Measurements from ENCODE around the gene PADI3. TPM values are rescaled to one million over a fixed set of nuclear protein-coding genes. Genes with fewer than 3 reads are reported as not detected.

Gene PADI3
- total and polyA plus RNA-seq, 4 donors: 0.13 TPM; not detected in 3

DNA sequence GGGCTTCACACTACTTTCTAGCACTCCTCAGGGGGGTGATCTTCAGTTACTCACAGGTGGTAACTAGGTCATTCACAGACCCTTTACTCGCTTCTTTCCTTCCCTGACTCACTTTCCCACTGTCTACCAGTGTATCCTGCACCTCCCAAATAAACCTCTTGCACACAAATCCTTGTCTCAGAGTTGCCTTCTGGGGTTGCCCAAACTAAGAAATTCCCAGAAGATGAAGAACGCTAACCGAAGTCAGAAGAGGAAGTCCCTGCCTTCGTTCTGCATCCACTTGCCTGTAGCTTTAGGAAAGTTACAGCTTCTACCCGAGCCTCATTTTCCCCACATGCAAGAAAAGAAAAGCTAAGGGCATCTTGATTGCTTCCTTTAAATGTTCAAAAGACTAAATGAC is 47.2 kb downstream of the PADI3 start:
- WGBS, 2 donors: 63 to 76% methylated on average over 5 of the region's 5 CpGs

DNA sequence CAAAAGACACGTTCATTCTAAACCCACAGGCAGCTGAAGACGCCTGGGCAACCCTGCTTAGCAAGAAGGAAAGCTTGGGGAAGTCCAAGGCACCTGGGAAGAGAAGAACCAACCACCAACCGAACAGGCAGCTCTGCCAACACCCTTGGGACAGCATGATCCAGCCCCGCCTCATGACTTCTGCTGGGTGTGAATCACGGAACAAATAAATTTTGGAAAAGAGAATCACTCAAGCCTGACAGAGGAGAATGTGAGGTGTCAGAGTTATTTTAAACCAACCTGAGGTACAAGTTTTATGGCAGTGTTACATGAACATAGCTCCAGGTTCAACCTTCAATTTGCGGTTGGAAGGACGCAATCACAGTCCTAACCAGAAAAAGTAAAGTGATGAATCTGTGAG is 49.1 kb downstream of the PADI3 start:
- Histone ChIP-seq H3K27ac (ENCODE audit: low read depth in 1 of 2, low read length in 1 of 2) (no peak overlapping the region), H3K36me3 (ENCODE audit: control insufficient read depth in 4 of 4, insufficient read depth in 4 of 4, low read length in 4 of 4) (no peaks in the 10 kb centered on the region), H3K9me3 (ENCODE audit: control insufficient read depth in 4 of 4, insufficient read depth in 3 of 4, low read length in 3 of 4) (peaks cover 0 to 18% (median 8%) of the 10 kb centered on the region in 4 donors), H3K27me3 (ENCODE audit: control insufficient read depth in 3 of 3, insufficient read depth in 3 of 3, low read length in 2 of 3) (no peaks in the 10 kb centered on the region), H3K9ac (ENCODE audit: insufficient read depth in 1 of 2, low read length in 2 of 2) (no peak overlapping the region), H3K4me3 (no peak overlapping the region), H3K4me1 (ENCODE audit: control insufficient read depth in 5 of 5, insufficient read depth in 5 of 5, low read length in 5 of 5) (no peaks in the 10 kb centered on the region)
- 83% methylated on average over 7 of the region's 7 CpGs for WGBS, 2 donors
- no peak for DNase-seq
- TF ChIP-seq, protein P1, sequence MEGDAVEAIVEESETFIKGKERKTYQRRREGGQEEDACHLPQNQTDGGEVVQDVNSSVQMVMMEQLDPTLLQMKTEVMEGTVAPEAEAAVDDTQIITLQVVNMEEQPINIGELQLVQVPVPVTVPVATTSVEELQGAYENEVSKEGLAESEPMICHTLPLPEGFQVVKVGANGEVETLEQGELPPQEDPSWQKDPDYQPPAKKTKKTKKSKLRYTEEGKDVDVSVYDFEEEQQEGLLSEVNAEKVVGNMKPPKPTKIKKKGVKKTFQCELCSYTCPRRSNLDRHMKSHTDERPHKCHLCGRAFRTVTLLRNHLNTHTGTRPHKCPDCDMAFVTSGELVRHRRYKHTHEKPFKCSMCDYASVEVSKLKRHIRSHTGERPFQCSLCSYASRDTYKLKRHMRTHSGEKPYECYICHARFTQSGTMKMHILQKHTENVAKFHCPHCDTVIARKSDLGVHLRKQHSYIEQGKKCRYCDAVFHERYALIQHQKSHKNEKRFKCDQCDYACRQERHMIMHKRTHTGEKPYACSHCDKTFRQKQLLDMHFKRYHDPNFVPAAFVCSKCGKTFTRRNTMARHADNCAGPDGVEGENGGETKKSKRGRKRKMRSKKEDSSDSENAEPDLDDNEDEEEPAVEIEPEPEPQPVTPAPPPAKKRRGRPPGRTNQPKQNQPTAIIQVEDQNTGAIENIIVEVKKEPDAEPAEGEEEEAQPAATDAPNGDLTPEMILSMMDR (IDR thresholded peaks at IDR 0.05; ENCODE audit: control extremely low read depth, extremely low read depth): no peak
- no peak for ATAC-seq (ENCODE audit: insufficient read depth, low FRiP score)

More for the DNA sequence above, 47.2 kb downstream of the PADI3 start:
- Histone ChIP-seq H3K4me3 (no peak overlapping the region), H3K9me3 (ENCODE audit: control insufficient read depth in 4 of 4, insufficient read depth in 3 of 4, low read length in 3 of 4) (peaks cover 0 to 8% (median 3%) of the 10 kb centered on the region in 4 donors), H3K9ac (ENCODE audit: insufficient read depth in 1 of 2, low read length in 2 of 2) (no peak overlapping the region), H3K36me3 (ENCODE audit: control insufficient read depth in 4 of 4, insufficient read depth in 4 of 4, low read length in 4 of 4) (no peaks in the 10 kb centered on the region), H3K27ac (ENCODE audit: low read depth in 1 of 2, low read length in 1 of 2) (no peak overlapping the region), H3K27me3 (ENCODE audit: control insufficient read depth in 3 of 3, insufficient read depth in 3 of 3, low read length in 2 of 3) (no peaks in the 10 kb centered on the region), H3K4me1 (ENCODE audit: control insufficient read depth in 5 of 5, insufficient read depth in 5 of 5, low read length in 5 of 5) (no peaks in the 10 kb centered on the region)
- ATAC-seq (ENCODE audit: insufficient read depth, low FRiP score) (no peak), DNase-seq (no peak)
- TF ChIP-seq, protein P1 (IDR thresholded peaks at IDR 0.05; ENCODE audit: control extremely low read depth, extremely low read depth): no peak

DNA sequence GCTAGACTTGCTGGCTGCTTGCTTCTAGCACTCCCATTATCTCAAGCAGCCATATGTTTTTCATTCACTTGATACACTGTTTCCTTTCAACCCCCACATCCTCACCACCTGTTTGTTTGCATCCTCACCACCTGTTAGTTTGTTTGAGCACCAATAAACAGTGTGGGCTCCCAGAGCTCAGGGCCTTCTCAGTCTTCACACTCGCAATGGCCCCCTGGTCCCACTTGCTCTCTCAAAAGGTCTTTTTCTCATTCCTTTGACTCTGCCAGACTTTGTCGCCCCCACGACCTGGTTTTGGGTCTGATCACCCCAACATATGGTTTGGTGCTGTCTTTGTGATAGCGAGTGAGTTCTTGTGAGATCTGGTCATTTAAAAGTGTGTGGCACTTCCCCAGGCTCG is 52.9 kb downstream of the PADI3 start:
- Histone ChIP-seq H3K36me3 (ENCODE audit: control insufficient read depth in 4 of 4, insufficient read depth in 4 of 4, low read length in 4 of 4) (no peaks in the 10 kb centered on the region), H3K9me3 (ENCODE audit: control insufficient read depth in 4 of 4, insufficient read depth in 3 of 4, low read length in 3 of 4) (peaks cover 0 to 13% (median 8%) of the 10 kb centered on the region in 4 donors), H3K27ac (ENCODE audit: low read depth in 1 of 2, low read length in 1 of 2) (no peak overlapping the region), H3K4me3 (no peak overlapping the region), H3K4me1 (ENCODE audit: control insufficient read depth in 5 of 5, insufficient read depth in 5 of 5, low read length in 5 of 5) (peaks cover 0 to 5% (median 0%) of the 10 kb centered on the region in 5 donors), H3K9ac (ENCODE audit: insufficient read depth in 1 of 2, low read length in 2 of 2) (no peak overlapping the region), H3K27me3 (ENCODE audit: control insufficient read depth in 3 of 3, insufficient read depth in 3 of 3, low read length in 2 of 3) (no peaks in the 10 kb centered on the region)
- 85 to 95% methylated on average over 5 of the region's 5 CpGs for WGBS, 2 donors
- TF ChIP-seq, protein P1 (IDR thresholded peaks at IDR 0.05; ENCODE audit: control extremely low read depth, extremely low read depth): no peak
- DNase-seq (no peak), ATAC-seq (ENCODE audit: insufficient read depth, low FRiP score) (no peak)

Data from lung (tissue), 12 donors.